ENCODE measurements around the gene DUS4L. TPM values are rescaled to one million over a fixed set of nuclear protein-coding genes. Genes with fewer than 3 reads are reported as not detected.

The DUS4L gene
- total and polyA plus RNA-seq, 2 of the 13 experiments (the other 11 are each of a cell fraction or from before 2014, with no cell fraction given): 5.6 to 9.8 TPM

GRCh38 chr7:107579885-107580715 lies 16.3 kb downstream of the DUS4L start, which contains the start of gene BCAP29 (continued):
- TF ChIP-seq SNAPC4 (CRISPR knock-in tag; IDR thresholded peaks at IDR 0.05): no peak
- no peak for TF ChIP-seq ARID3A (IDR thresholded peaks at IDR 0.05; ENCODE audit: low read depth, low read length)
- TF ChIP-seq ZC3H4 (CRISPR knock-in tag; IDR thresholded peaks at IDR 0.05; ENCODE audit: borderline replicate concordance): no peak
- no peak for TF ChIP-seq TMF1 (CRISPR knock-in tag; IDR thresholded peaks at IDR 0.05; ENCODE audit: low read depth)
- TF ChIP-seq FOXA3 (CRISPR knock-in tag; IDR thresholded peaks at IDR 0.05): no peak
- TF ChIP-seq ZBTB43 (CRISPR knock-in tag; conservative IDR thresholded peaks at IDR 0.05): peak; percentile 49; the same call in 1 of the 2 replicates
- no peak for TF ChIP-seq SUZ12 (IDR thresholded peaks at IDR 0.05; ENCODE audit: low read depth, low read length)
- no peak for TF ChIP-seq SMAD3 (CRISPR knock-in tag; IDR thresholded peaks at IDR 0.05)
- no peak for TF ChIP-seq FOXM1 (CRISPR knock-in tag; IDR thresholded peaks at IDR 0.05)
- TF ChIP-seq RXRB (CRISPR knock-in tag; IDR thresholded peaks at IDR 0.05; ENCODE audit: borderline replicate concordance): peak; percentile 49; the same call in 1 of the 2 replicates
- no peak for TF ChIP-seq NCOA1 (CRISPR knock-in tag; IDR thresholded peaks at IDR 0.05)
- peak; percentile 78; the same call in 1 of the 2 replicates for TF ChIP-seq SRY (CRISPR knock-in tag; IDR thresholded peaks at IDR 0.05)
- TF ChIP-seq ZNF788 (CRISPR knock-in tag; IDR thresholded peaks at IDR 0.05; ENCODE audit: borderline replicate concordance): peak; percentile 63; the same call in 1 of the 2 replicates
- TF ChIP-seq MAZ (IDR thresholded peaks at IDR 0.05; ENCODE audit: borderline replicate concordance, low read depth, low read length): peak; percentile 28
- TF ChIP-seq MAZ (CRISPR knock-in tag; IDR thresholded peaks at IDR 0.05; ENCODE audit: low read depth): peak; percentile 92
- TF ChIP-seq ZMAT3 (CRISPR knock-in tag; conservative IDR thresholded peaks at IDR 0.05): peak; percentile 10; the same call in 1 of the 2 replicates
- TF ChIP-seq HNRNPLL (IDR thresholded peaks at IDR 0.05; ENCODE audit: low read depth, low read length, poor library complexity, severe bottlenecking): peak; percentile 67
- no peak for TF ChIP-seq HNRNPUL1 (IDR thresholded peaks at IDR 0.05; ENCODE audit: low read depth, low read length)
- no peak for TF ChIP-seq NR2F1 (CRISPR knock-in tag; IDR thresholded peaks at IDR 0.05)
- no peak; the same call in 1 of the 2 replicates for TF ChIP-seq BCL3 (CRISPR knock-in tag; IDR thresholded peaks at IDR 0.05)
